GM19467 (cell line): ENCODE data around the gene LGR4.
"Not testable (repeated sequence)": the region's sequence is repeated elsewhere in the genome, so short reads cannot be mapped to it uniquely, and the experiment has no call there.

ENCODE experiments used
- ATAC-seq: cut with Tn5 transposase; IDR thresholded peaks from one replicate; pipeline ENCODE4 v1.9.1; 2021; ENCODE audit warnings: mild to moderate bottlenecking, moderate library complexity; ENCODE audit not compliant: unreplicated experiment

Gene LGR4

DNA sequence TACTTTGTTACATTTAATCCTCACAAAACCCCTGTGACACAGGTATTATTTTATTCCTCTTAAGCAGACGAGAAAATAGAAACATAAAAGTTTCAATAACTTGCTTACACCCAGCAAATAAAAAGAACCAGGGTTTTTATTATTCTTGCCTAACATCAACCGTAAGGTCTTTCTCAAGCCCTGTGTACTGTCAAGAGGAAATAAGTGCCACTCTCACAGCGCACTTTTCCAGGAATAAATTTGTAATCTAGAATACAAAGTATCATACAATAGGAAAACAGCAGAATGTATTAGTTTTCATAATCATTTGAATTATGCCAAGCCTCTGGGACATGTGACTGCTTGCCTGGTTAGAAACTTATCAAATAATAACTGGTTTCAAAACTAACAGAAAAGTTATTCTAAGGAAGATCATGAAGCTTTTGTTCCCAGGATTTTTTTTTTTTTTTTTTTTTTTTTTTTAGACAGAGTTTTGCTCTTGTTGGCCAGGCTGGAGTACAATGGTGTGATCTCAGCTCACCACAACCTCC is 117.0 kb downstream of the LGR4 start:
- ATAC-seq = no peak

DNA sequence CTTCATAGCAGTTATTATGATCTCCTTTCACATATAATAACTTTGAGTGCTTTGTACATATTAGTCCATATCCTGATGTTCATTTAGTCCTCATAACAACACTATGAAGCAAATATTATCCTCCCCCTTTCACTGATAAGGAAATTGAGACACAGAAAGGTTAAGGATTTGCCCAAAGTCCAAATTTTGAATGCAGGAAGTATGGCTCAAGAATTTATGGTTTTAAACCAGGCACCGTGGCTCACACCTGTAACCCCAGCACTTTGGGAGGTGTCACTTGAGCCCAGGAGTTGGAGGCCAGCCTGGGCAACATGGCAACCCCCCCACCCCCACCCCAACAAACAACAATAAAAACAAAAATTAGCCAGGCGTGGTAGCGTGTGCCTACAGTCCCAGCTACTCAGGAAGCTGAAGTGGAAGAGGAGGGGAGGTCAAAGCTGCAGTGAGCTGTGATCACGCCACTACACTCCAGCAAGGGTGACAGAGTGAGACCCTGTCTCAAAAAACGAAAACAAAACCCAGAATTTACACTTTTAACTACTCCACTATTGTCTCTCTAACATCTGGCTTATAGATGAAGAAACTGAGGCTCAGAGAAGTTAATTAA is 118.1 kb downstream of the LGR4 start:
- ATAC-seq = no peak

DNA sequence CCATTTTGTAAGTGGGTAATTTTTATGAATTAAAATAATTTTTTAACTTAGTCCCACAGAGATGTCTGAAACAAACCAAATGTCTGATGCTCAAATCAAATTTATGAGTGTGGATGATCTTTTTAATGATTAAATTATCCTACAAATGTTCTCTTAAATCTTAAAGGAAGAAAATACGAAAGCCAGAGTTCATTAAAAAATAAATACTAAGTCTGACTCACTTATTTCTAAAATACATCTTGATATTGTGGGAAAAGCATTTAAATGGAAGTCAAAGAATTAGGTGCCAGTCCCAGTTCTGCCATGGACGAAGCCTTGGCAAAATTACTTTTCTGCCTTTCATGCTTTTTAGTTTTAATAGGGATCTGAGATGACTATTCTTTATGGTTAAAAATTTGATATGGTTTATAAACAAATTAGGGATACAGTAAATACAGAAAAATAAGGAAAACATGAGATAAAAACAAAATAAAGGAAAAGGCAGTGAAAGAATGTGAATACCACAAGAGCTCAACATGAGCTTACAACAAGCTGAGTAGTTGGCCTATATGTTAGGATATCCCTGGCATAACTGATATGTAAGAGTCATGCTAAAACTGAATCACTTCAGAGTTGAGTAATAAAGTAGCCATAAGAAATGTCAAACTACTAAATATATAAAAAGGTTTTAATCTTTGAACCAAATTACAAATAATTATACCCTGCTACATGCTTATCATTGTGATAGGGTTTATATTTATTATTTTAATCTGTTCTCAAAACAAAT is 118.8 kb downstream of the LGR4 start:
- ATAC-seq = no peak

DNA sequence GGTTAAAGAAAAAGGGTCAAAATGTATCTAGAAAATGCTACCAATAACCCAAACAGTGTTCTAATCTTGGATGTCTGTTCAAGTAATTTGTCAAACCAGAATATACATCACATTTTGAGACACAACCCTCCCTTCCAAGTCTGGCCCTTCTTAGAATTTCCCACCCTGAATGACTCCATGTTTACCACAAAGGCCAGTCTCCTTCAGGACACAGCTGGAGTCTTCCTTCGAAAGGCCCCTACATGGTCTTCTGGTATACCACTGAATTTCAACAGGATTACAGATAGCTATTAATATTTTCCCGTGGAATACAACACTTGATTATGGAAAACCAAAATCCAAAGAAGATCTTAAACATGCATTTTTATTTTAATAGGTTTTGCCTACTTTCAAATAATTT is 119.8 kb downstream of the LGR4 start:
- no peak for ATAC-seq

DNA sequence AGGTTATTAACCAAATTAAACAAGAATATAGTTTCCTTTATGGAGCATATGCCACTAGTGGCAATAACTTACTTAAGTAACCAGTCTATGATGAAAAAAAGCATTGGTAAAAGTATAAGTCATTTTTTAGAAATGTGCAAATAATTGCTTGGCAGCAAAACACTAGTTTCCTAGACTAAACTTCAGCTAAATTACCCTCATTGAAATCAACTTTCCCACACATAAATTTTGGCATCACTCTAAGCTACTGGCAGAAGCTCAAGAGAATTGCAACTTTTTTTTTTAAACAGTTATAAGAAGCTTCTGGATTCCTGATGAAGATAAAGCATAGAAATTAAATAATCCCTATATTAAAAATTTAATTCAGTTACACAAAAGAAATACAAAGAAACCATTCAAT is 122.1 kb downstream of the LGR4 start:
- no peak for ATAC-seq

DNA sequence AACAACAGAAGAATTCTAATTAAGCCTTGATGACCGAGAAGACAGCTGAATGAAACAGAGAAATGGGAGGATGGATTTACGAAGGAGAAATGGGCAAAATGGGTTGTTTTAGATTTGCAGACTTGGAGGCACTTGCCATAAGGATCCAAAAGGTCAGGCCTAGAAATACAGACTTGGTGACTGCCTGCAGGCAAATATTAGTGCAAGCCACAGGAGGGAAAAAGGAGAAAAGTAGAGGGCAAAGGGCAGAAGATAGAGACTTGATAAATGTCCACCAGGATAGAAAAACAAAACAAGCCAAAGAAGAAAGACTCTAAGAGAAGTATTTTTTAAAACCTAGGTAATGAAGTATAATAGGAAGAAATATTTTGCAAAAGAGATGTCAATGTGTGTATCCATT is 122.7 kb downstream of the LGR4 start:
- ATAC-seq = no peak

DNA sequence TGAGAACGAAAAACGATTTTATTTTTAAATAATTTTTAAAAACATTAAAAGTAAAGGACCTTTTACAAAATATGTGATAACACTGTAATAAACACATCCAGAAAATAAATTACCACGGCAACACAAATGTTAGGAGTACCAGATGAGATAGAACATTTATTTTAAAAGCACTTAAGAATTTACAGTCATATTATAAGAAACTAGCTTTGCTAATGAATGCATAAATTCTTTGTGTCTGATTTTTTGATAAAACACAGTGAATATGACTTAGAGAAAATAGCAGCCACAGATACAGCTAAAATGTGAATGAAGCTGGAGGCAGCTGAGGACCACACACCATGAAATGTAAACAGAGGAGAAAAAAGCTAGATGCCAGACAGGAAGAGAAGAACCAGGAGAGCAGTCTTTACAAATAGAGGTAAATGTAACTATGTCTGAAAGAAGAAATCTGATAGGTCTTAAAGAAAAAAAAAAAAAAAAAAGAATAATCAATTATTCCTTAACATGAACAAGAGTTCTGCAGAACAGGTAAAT is 124.2 kb downstream of the LGR4 start:
- ATAC-seq = no peak

DNA sequence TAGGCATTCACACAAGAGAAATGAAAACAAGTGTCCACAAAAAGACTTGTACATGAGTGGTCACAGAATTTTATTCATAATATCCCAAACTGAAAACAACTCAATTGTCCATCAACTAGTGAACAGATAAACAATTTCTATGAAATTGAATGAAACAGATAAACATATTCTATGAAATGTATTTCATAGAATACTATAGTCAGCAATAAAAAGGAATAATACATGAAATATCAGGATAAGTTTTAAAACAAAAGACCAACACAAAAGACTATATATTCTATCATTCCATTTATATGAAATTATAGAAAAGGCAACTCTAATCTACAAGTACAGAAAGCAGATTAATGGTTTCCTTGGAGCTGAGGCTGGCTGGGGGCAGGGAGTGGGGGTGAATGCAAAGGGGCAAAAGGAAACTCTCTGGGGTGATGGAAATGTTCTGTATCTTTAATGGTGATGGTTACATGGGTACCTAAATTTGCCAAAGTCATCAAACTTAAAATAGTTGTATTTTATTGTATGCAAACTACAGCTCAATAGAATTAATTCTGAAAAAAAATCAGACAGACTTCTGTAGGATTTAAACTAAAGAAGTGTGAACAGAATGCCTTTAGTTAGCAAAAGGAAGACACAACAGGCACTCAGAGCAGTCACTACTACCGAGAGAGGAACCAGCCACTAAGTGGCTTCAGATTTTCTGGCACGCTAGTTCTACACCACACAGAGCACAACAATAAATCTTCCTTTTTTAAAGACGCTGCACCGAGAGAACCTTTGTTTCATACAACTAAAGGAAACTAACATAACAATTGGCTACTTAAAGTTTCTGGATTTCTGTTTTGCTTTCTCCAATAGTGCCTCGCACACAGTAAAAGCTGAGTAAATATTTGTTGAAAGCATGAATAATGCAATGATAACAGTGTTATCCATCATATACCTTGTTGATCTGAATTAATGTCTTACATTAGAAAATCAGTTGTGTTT is 124.9 kb downstream of the LGR4 start:
- no peak for ATAC-seq

DNA sequence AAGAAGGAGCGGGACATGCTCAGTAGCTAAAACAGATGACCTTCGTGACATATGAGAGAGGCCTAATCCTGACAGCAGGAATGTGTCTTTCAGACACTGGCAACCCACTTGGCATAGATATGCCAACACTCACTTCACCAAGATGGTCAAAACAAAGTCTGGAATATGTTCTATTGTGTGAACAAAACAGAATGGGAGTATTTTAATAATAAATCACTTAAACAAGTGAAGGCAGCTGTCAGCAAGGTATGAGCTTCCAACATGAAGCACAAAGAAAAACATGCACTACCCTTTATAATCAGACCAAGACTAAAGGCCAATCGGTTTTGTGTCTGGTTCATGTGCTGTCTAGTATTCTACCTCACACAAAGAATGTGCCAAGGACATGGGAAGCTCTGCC is 132.6 kb downstream of the LGR4 start:
- ATAC-seq = no peak

DNA sequence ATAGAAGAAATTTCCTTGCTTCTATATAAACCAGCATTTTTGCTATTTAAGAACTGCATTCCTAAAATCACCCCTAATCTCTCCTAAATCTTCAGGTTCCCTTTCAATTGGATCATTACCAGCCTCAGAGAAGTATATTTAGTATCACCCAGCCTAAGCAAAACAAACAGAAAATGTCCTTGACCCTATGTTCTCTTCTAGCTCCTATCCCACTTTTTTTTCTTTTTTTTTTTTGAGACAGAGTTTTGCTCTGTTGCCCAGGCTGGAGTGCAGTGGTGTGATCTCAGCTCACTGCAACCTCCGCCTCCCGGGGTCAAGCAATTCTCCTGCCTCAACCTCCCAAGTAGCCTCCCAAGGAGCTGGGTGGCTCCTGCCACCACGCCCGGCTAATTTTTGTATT is 137.8 kb downstream of the LGR4 start:
- not testable (repeated sequence) for ATAC-seq

DNA sequence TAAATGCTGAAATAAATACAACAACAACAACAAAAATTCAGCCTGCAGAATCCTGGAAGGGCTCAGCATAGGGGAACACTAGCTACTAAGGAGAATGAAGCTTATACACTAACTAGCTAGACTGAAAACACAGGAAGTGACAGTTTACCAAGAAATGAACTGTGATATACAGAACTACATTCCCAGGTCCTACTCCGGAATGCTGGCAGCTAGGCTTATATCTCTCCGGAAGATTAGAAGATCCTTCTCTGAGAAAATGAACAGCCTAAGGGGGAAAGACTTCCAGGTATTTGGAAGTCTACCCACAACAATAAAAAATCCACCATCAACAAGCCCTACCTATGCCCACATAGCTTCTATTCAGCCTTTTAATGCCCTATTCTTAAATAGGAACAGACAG is 140.6 kb downstream of the LGR4 start:
- ATAC-seq = no peak

DNA sequence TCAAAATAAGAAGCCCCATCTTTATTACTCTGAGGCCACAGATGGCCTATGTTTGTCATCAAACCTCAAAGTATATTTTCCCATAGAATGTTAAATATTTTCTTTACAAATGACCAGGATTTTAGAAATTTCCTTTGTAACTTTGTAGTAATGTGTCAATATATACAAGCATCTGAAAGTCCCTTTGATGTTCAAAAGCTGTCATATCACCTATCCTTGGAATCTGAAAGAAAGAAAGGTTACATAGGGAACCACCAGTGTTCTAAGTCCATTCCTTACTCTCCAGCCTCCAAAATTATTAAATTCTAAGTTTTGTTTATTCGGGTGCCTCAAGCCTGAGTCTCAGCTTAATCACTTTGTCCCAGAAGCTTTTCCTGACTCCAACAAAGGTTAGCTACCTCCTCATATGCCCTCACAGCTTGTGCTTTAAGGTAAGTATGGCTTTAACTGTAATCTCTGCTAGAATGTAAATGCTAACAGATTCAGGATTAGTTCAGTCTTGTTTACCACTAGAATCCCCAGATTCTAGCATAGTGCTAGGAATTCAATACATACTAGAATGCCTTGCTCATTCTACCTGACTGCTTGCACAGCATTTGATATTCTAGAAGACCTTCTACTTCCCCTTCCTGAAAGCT is 141.8 kb downstream of the LGR4 start:
- ATAC-seq = no peak

DNA sequence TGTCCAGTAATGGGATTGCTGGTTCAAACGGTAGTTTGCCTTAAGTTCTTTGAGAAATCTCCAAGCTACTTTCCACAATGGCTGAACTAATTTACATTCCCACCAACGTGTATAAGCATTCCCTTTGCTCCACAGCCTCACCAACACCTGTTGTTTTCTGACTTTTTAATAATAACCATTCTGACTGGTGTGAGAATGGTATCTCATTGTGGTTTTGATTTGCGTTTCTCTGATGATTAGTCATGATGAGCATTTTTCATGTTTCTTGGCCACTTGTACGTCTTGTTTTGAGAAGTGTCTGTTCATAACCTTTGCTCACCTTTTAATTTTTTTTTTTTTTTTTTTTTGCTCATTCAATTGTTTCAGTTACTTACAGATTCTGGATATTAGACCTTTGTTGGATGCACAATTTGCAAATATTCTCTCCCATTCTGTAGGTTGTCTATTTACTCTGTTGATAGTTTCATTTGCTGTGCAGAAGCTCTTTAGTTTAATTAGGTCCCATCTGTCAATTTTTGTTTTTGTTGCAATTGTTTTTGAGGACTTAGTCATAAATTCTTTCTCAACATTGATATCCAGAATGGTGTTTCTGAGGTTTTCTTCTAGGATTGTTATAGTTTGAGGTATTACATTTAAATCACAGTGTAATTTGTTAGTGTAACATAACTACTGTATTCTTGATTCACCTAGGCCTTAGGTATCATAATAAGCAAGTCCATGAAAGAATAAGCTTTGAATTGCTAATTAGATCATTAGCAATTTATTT is 142.5 kb downstream of the LGR4 start:
- no peak for ATAC-seq

DNA sequence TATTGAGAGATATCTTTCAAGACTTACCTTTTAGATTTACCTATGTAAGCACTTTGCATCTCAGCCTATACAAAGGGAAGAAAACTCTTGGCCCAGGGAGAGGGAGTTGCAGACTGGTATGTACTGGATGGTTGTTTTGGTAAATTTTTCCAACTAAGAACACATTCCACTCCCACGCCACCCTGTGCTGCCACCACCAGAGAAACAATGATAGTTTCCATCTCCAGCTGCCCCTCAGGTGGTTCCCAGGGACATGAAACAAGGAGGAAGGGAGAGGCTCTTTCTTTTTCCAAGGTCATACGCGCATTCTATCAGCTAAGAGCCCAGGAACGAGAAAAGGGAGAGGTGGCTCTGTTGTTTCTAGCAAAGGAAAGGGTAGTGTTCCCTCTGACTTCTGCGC is 144.0 kb downstream of the LGR4 start:
- no peak for ATAC-seq

DNA sequence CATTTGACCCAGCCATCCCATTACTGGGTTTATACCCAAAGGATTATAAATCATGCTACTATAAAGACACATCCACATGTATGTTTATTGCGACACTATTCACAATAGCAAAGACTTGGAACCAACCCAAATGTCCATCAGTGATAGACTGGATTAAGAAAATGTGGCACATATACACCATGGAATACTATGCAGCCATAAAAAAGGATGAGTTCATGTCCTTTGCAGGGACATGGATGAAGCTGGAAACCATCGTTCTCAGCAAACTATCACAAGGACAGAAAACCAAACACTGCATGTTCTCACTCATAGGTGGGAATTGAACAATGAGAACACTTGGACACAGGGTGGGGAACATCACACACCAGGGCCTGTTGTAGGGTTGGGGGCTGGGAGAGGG is 145.5 kb downstream of the LGR4 start:
- ATAC-seq = not testable (repeated sequence)

DNA sequence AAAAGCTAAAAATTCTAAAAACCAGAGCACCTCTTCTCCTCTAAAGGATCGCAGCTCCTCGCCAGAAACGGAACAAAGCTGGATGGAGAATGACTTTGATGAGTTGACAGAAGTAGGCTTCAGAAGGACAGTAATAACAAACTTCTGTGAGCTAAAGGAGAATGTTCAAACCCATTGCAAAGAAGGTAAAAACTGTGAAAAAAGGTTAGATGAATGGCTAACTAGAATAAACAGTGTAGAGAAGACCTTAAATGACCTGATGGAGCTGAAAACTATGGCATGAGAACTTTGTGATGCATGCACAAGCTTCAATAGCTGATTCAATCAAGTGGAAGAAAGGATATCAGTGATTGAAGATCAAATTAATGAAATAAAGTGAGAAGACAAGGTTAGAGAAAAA is 150.4 kb downstream of the LGR4 start:
- ATAC-seq = not testable (repeated sequence)

DNA sequence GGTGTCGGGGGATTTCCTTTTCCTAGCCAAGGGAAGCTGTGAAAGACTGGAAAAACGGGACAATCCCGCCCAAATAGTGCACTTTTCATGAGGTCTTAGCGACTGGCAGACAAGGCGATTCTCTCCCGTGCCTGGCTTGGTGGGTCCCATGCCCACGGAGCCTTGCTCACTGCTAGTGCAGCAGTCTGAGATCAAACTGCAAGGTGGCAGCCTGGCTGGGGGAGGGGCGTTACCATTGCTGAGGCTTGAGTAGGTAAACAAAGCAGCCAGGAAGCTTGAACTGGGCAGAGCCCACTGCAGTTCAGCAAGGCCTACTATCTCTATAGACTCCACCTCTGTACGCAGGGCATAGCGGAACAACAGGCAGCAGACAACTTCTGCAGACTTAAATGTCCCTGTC is 151.2 kb downstream of the LGR4 start:
- not testable (repeated sequence) for ATAC-seq

DNA sequence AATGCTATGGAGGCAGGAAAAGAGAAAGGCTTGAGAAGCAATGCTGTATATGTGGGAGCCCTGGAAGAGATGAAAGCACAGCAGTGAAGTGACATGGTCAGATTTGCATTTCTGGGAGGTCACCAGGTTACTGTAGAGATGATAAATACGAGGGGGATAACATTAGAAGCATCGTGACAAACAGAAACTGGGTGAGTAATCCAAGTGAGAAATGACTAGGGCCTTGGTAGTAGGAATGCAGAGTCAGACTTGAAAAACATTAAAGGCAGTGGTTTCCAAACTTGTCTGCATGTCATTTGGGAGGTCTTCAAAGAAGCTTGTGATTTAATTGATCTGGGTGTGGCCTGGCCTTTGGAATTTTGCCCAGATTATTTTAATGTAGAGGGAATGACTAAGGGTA is 153.5 kb downstream of the LGR4 start:
- ATAC-seq = peak; percentile 88

DNA sequence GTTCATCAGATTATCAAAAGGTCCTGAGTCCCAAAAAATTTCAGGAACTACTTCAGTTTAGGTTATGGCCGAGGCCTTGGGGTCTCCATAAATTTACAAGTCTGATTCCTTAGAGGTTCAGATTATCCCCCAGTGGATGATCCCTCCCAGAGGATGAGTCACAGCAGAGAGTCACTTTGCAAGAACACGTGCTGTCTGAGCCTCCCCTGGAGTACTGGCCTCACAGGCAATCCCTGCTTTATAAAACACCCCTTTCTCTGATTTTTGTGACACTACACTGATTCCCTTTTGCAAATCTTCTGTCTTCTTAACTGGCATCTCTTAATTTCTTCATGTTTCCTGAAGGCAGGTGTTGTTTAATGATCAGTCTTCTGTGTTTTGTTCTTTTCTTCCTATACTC is 154.8 kb downstream of the LGR4 start:
- ATAC-seq = no peak
